ENCODE data around the gene CLPTM1L.

Gene CLPTM1L

GRCh38 chr5:1351156-1351555 is 6.3 kb upstream of the CLPTM1L start:
- H3K27me3 ChIP-seq (ENCODE audit: insufficient read depth, low read depth) = no peaks in the 10 kb centered on the region; the same call in 1 of the 2 replicates
- H3K4me1 ChIP-seq (ENCODE audit: low read depth, poor library complexity, severe bottlenecking) = peaks cover 14% of the 10 kb centered on the region
- H3K9ac ChIP-seq = no peak overlapping the region
- H3K27ac ChIP-seq = no peak overlapping the region
- no peak overlapping the region for H2AFZ ChIP-seq (ENCODE audit: low read depth)
- H3K4me3 ChIP-seq (IDR thresholded peaks at IDR 0.05; ENCODE audit: insufficient read depth, low read depth, low read length) = no peak overlapping the region
- peaks cover 2% of the 10 kb centered on the region; the same call in 1 of the 2 replicates for H3K79me2 ChIP-seq (ENCODE audit: insufficient read depth, low read depth)
- no peaks in the 10 kb centered on the region for H3K36me3 ChIP-seq (ENCODE audit: insufficient read depth)
- no peaks in the 10 kb centered on the region for H4K20me1 ChIP-seq (ENCODE audit: insufficient read depth)
- H3K4me2 ChIP-seq = no peak overlapping the region
- no peak for TF ChIP-seq CTCF (conservative IDR thresholded peaks at IDR 0.05; ENCODE audit: low read depth, low read length)

GRCh38 chr5:1349246-1349645 is 4.3 kb upstream of the CLPTM1L start:
- no peak overlapping the region for H3K4me3 ChIP-seq (IDR thresholded peaks at IDR 0.05; ENCODE audit: insufficient read depth, low read depth, low read length)
- H3K4me1 ChIP-seq (ENCODE audit: low read depth, poor library complexity, severe bottlenecking) = peaks cover 16% of the 10 kb centered on the region
- H3K4me2 ChIP-seq = no peak overlapping the region
- H4K20me1 ChIP-seq (ENCODE audit: insufficient read depth) = no peaks in the 10 kb centered on the region
- H3K27me3 ChIP-seq (ENCODE audit: insufficient read depth, low read depth) = no peaks in the 10 kb centered on the region
- no peak for TF ChIP-seq CTCF (conservative IDR thresholded peaks at IDR 0.05; ENCODE audit: low read depth, low read length)
- H3K79me2 ChIP-seq (ENCODE audit: insufficient read depth, low read depth) = peaks cover 15% of the 10 kb centered on the region
- no peak overlapping the region for H3K27ac ChIP-seq
- H2AFZ ChIP-seq (ENCODE audit: low read depth) = no peak overlapping the region
- no peaks in the 10 kb centered on the region for H3K36me3 ChIP-seq (ENCODE audit: insufficient read depth)
- H3K9ac ChIP-seq = no peak overlapping the region

- Histone ChIP-seq H3K27ac (no peak overlapping the region), H3K36me3 (ENCODE audit: insufficient read depth) (no peaks in the 10 kb centered on the region), H3K4me1 (ENCODE audit: low read depth, poor library complexity, severe bottlenecking) (peaks cover 16% of the 10 kb centered on the region), H2AFZ (ENCODE audit: low read depth) (no peak overlapping the region), H4K20me1 (ENCODE audit: insufficient read depth) (no peaks in the 10 kb centered on the region), H3K27me3 (ENCODE audit: insufficient read depth, low read depth) (no peaks in the 10 kb centered on the region), H3K9ac (no peak overlapping the region), H3K79me2 (ENCODE audit: insufficient read depth, low read depth) (peaks cover 19% of the 10 kb centered on the region), H3K4me2 (no peak overlapping the region), H3K4me3 (IDR thresholded peaks at IDR 0.05; ENCODE audit: insufficient read depth, low read depth, low read length) (no peak overlapping the region)
- no peak for TF ChIP-seq CTCF (conservative IDR thresholded peaks at IDR 0.05; ENCODE audit: low read depth, low read length)
Measured at GRCh38 chr5:1348986-1349245, 4.0 kb upstream of the CLPTM1L start.

GRCh38 chr5:1347571-1347970 is 2.7 kb upstream of the CLPTM1L start:
- H3K4me3 ChIP-seq (IDR thresholded peaks at IDR 0.05; ENCODE audit: insufficient read depth, low read depth, low read length) = no peak overlapping the region
- H3K27ac ChIP-seq = no peak overlapping the region
- no peaks in the 10 kb centered on the region for H4K20me1 ChIP-seq (ENCODE audit: insufficient read depth)
- H3K36me3 ChIP-seq (ENCODE audit: insufficient read depth) = no peaks in the 10 kb centered on the region; the same call in 1 of the 2 replicates
- peaks cover 24% of the 10 kb centered on the region for H3K4me1 ChIP-seq (ENCODE audit: low read depth, poor library complexity, severe bottlenecking)
- no peaks in the 10 kb centered on the region for H3K27me3 ChIP-seq (ENCODE audit: insufficient read depth, low read depth)
- no peak overlapping the region for H3K4me2 ChIP-seq
- no peak overlapping the region for H2AFZ ChIP-seq (ENCODE audit: low read depth)
- no peak overlapping the region for H3K9ac ChIP-seq
- no peak for TF ChIP-seq CTCF (conservative IDR thresholded peaks at IDR 0.05; ENCODE audit: low read depth, low read length)
- peaks cover 32% of the 10 kb centered on the region for H3K79me2 ChIP-seq (ENCODE audit: insufficient read depth, low read depth)
